Camera-type eye (tissue), 1 donor: ENCODE results near the gene ZBTB12. TPM values are rescaled to one million over a fixed set of nuclear protein-coding genes. Genes with fewer than 3 reads are reported as not detected.

Experiments
- total RNA-seq: library from RNA; depleted of rRNA; stranded (reverse); fragments of >200 nt; gene quantifications from one replicate; pipeline ENCODE4 v1.2.3, GENCODE V29; 2014

ZBTB12 gene, protein sequence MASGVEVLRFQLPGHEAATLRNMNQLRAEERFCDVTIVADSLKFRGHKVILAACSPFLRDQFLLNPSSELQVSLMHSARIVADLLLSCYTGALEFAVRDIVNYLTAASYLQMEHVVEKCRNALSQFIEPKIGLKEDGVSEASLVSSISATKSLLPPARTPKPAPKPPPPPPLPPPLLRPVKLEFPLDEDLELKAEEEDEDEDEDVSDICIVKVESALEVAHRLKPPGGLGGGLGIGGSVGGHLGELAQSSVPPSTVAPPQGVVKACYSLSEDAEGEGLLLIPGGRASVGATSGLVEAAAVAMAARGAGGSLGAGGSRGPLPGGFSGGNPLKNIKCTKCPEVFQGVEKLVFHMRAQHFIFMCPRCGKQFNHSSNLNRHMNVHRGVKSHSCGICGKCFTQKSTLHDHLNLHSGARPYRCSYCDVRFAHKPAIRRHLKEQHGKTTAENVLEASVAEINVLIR
- 17.9 TPM for total RNA-seq

DNA sequence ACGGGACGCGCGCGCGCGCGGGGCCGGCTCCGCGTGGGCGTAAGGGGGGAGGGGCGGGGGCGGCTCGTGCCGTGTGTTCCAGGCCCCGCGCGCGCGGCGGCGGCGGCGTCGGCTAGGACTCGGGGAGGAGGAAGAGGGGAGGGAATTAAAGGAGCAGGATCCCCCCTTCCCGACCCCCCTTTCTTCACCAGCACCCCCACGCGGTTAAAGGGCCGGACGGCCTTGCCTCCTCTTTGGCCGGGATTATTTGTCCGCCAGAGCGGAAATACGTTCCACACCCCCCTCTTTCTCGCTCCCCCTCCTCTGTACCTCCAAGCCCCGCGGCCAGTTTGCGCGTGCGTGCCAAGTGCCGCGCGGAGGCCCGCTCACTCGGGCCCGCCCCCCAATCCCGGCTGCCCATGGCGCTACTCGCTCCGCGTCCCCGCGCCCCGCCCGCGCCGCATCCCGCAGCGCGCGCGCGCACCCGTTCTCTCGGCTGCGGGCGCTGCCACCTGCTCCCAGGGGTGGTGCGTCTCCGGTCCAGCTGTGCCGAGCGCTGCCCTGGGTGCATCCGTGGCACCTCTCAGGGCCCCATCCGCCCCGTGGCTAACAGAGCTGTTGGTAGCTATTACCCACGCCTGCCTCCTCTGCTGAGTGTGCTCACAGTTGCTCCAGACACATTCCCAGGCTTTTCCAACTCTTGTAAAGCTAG lies at the start of gene ZBTB12:
Gene ZBTB12, minus strand, starts transcription at position 134 of the 691 bp plus-strand sequence. CDS start 781 bp downstream, outside the sequence.

DNA sequence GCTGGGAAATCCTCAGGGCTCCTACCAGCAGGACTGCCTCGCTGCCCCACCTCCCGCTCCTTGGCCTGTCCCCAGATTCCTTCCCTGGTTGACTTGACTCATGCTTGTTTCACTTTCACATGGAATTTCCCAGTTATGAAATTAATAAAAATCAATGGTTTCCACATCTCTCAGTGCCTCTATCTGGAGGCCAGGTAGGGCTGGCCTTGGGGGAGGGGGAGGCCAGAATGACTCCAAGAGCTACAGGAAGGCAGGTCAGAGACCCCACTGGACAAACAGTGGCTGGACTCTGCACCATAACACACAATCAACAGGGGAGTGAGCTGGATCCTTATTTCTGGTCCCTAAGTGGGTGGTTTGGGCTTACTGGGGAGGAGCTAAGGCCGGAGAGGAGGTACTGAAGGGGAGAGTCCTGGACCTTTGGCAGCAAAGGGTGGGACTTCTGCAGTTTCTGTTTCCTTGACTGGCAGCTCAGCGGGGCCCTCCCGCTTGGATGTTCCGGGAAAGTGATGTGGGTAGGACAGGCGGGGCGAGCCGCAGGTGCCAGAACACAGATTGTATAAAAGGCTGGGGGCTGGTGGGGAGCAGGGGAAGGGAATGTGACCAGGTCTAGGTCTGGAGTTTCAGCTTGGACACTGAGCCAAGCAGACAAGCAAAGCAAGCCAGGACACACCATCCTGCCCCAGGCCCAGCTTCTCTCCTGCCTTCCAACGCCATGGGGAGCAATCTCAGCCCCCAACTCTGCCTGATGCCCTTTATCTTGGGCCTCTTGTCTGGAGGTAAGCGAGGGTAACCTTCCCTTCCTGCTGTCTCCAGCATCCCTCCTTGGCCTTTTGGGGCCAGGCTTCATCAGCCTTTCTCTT lies 43.9 kb upstream of the ZBTB12 start, which contains the start of gene CFB:
Gene CFB, plus strand, starts transcription at position 589 of the 863 bp plus-strand sequence. Its CDS starts 127 bp downstream, at position 716.

DNA sequence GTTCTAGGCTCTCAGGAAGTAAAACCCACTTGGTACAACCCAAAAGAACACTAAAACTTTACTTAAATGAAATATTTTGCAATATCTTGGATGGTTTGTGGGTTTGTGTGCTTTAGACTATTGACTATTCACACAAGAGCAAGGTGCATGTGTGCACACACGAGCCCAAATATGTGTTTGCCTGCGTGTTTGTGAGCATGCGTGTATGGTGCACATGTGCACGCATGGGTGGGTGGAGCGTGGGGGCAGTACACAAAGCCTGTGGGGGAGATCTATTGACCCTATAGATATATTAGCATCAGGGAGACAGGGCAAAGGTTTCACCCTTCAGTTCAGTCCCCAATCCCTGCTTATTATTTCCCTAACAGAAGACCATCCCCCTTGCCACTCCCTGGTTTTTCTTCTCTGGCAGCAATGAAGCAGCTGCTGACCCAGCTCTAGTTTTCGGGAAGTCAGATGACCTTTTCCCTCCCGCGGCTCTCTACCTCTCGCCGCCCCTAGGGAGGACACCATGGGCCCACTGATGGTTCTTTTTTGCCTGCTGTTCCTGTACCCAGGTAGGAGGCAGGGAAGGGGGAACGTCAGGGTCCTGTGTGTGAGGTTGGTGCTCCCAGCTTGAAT lies 25.5 kb upstream of the ZBTB12 start, which contains the start of gene C2:
Gene C2, plus strand, starts transcription at position 476 of the 621 bp plus-strand sequence. Its CDS starts 36 bp downstream, at position 512.

DNA sequence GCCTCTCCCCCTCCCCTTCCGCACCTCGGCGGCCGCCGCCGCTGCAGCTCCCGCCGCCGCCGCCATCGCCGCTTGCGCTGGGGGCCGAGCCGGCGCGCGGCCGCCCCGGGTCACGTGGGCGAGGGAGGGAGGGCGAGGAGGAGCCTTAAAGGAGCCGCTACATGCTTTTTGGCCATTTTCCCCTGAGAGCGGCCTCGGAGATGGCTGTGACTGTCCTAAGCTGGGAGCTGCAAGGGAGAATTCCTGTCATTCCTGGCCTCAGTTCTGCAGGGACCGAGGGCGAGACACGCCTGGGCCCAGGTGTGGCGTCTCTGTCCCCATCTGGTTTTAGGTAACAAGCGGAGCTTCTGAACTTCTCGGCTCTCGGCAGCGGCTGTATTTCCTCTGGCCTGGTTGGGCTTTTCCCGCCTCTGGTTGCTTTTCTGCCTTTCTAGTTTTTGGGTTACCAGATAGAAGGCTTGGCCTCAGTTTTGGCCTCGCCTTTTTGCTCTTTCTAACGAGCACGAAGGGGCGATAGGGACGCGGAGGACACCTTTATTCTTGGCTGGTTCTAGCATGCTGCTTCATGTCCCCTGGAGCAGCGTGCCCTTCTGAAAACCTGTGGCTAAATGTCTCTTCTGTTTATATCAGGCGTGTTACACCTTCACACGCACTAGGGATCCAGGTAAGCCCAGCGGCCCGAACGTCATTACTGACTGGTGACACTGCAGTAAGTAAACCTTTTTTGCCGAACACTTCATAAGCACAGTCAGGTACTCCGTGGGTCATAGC lies 4.1 kb downstream of the ZBTB12 start, which contains the start of gene EHMT2:
Gene EHMT2, minus strand, starts transcription at position 87 of the 771 bp plus-strand sequence. Its CDS starts 21 bp downstream, at position 66.

DNA sequence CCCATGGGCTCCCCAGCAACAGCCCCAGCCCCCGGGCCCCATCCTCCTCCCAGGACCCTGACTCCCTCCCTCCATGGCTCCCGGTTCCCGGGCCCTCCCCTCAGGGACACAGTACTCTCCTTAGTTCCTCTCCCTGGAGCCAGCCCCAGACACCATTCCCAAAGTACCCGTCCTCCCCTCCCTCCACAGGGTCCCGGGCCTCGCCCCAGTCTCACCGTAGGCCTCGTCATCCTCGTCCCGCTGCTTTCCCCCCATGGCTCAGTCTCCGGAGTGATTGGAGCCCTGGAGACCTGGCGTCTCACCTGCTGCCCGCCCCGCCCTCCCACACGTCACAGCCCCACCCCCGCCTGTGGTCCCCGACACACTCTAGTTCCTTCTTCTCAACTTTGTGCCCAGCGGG lies 23.2 kb downstream of the ZBTB12 start, which contains the start of gene SLC44A4:
Gene SLC44A4, minus strand, starts transcription at position 272 of the 400 bp plus-strand sequence. Its CDS starts 17 bp downstream, at position 255.

DNA sequence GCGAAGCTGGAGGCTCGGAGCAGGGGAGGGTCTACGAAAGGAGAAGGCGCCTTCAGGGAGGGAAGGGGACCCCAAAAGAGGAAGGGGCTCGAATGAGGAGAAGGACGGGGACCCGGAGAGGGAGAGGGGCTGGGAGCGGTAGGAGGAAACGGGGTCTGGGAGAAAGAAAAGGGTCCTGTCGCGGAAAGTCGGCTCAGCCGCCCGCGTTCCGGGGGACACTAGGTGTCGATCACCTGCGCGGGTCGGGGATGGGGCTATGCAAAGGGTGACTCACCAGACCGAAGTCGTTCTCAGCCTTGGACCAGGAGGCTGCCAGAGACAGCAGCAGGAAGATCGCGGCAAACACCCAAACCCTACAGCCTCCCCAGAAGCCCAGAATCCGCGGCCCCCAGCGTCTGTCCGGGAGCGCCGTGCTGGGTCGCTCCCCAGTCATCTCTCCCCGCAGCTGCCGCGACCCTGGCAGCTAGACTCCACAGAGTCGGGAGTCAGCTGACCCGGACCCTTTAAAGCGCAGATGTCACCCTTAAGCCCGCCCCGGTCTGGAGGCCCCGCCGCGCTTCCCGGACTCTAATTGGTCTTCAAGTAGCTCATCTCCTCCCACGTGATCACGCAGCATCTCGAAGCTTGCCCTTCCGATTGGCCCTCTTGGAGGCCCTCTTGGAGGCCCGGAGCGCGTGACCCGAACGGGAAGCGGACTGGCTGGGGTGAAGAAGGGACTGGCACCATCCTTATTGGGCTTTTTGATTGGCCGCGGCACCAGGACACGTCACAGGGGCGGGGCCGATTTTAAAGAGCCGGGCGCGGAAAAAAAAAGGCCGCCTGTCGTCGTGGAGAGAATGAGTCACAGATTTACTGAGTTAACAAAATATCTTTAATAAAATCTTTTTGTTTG lies 39.3 kb downstream of the ZBTB12 start, which contains the start of gene NEU1:
Gene NEU1, minus strand, starts transcription at position 478 of the 892 bp plus-strand sequence. Its CDS starts 45 bp downstream, at position 433.

Other genes starting within 250 kb of the ZBTB12 start
- 226 TPM for gene BAG6, start 249.4 kb downstream of the ZBTB12 start, total RNA-seq
- 1.0 TPM for gene APOM, start 246.2 kb downstream of the ZBTB12 start, total RNA-seq
- 19.6 TPM for gene C6orf47, start 241.3 kb downstream of the ZBTB12 start, total RNA-seq
- 18.6 TPM for gene GPANK1, start 237.1 kb downstream of the ZBTB12 start, total RNA-seq
- gene CSNK2B, start 236.0 kb downstream of the ZBTB12 start, total RNA-seq, result 108 TPM
- gene LY6G5B, start 232.1 kb downstream of the ZBTB12 start, total RNA-seq, result 2.3 TPM
- 1.9 TPM for gene LY6G5C, start 221.0 kb downstream of the ZBTB12 start, total RNA-seq
- 53.2 TPM for gene ABHD16A, start 198.8 kb downstream of the ZBTB12 start, total RNA-seq
- gene LY6G6F, start 195.2 kb downstream of the ZBTB12 start, total RNA-seq, result not detected
- gene LY6G6D, start 186.7 kb downstream of the ZBTB12 start, total RNA-seq, result not detected
- not detected for gene LY6G6C, start 180.3 kb downstream of the ZBTB12 start, total RNA-seq
- 0.55 TPM for gene MPIG6B, start 178.7 kb downstream of the ZBTB12 start, total RNA-seq
- 108 TPM for gene DDAH2, start 172.8 kb downstream of the ZBTB12 start, total RNA-seq
- gene CLIC1, start 165.6 kb downstream of the ZBTB12 start, total RNA-seq, result 89.1 TPM
- 16.5 TPM for gene MSH5, start 162.1 kb downstream of the ZBTB12 start, total RNA-seq
- 3.8 TPM for gene SAPCD1, start 139.4 kb downstream of the ZBTB12 start, total RNA-seq
- gene VWA7, start 124.8 kb downstream of the ZBTB12 start, total RNA-seq, result 0.88 TPM
- gene VARS1, start 106.3 kb downstream of the ZBTB12 start, total RNA-seq, result 43.6 TPM
- 21.4 TPM for gene LSM2, start 95.1 kb downstream of the ZBTB12 start, total RNA-seq
- gene HSPA1L, start 86.8 kb downstream of the ZBTB12 start, total RNA-seq, result 4.8 TPM
- 744 TPM for gene HSPA1A, start 86.5 kb downstream of the ZBTB12 start, total RNA-seq
- 869 TPM for gene HSPA1B, start 74.3 kb downstream of the ZBTB12 start, total RNA-seq
- gene NEU1, start 39.3 kb downstream of the ZBTB12 start, total RNA-seq, result 32.8 TPM
- 3.0 TPM for gene SLC44A4, start 23.1 kb downstream of the ZBTB12 start, total RNA-seq
- gene EHMT2, start 4.4 kb downstream of the ZBTB12 start, total RNA-seq, result 86.3 TPM
- gene C2, start 25.6 kb upstream of the ZBTB12 start, total RNA-seq, result 6.2 TPM
- 14.6 TPM for gene CFB, start 44.0 kb upstream of the ZBTB12 start, total RNA-seq
- gene NELFE, start 56.9 kb upstream of the ZBTB12 start, total RNA-seq, result 54.3 TPM
- gene SKIC2, start 57.1 kb upstream of the ZBTB12 start, total RNA-seq, result 47.2 TPM
- gene DXO, start 70.1 kb upstream of the ZBTB12 start, total RNA-seq, result 20.6 TPM
- gene C4A, start 80.0 kb upstream of the ZBTB12 start, total RNA-seq, result 29.9 TPM
- 12.1 TPM for gene C4B, start 112.7 kb upstream of the ZBTB12 start, total RNA-seq
- gene CYP21A2, start 136.3 kb upstream of the ZBTB12 start, total RNA-seq, result 0.22 TPM
- gene TNXB, start 207.3 kb upstream of the ZBTB12 start, total RNA-seq, result 129 TPM
- gene ATF6B, start 226.2 kb upstream of the ZBTB12 start, total RNA-seq, result 35.8 TPM
- gene FKBPL, start 228.2 kb upstream of the ZBTB12 start, total RNA-seq, result 3.4 TPM
- 1.6 TPM for gene PRRT1, start 249.9 kb upstream of the ZBTB12 start, total RNA-seq